ENCODE results near the gene DCLRE1B.

- no peak for TF ChIP-seq EP300 (IDR thresholded peaks at IDR 0.05; ENCODE audit: low read length)
- TF ChIP-seq, protein P1, sequence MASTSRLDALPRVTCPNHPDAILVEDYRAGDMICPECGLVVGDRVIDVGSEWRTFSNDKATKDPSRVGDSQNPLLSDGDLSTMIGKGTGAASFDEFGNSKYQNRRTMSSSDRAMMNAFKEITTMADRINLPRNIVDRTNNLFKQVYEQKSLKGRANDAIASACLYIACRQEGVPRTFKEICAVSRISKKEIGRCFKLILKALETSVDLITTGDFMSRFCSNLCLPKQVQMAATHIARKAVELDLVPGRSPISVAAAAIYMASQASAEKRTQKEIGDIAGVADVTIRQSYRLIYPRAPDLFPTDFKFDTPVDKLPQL (IDR thresholded peaks at IDR 0.05; ENCODE audit: extremely low read depth, insufficient read length) = no peak
- no peak for TF ChIP-seq BHLHE40 (IDR thresholded peaks at IDR 0.05; ENCODE audit: low read length)
- no peak for TF ChIP-seq SREBF2 (CRISPR knock-in tag; IDR thresholded peaks at IDR 0.05)
- TF ChIP-seq STAT6 (CRISPR knock-in tag; IDR thresholded peaks at IDR 0.05) = no peak
- no peak for TF ChIP-seq CHD2 (IDR thresholded peaks at IDR 0.05; ENCODE audit: low read depth, low read length)
- no peak for TF ChIP-seq ZNF512 (tag; IDR thresholded peaks at IDR 0.05)
- TF ChIP-seq MLLT1 (IDR thresholded peaks at IDR 0.05) = no peak
- no peak for TF ChIP-seq ZNF263 (CRISPR knock-in tag; IDR thresholded peaks at IDR 0.05; ENCODE audit: borderline replicate concordance)
These were observed 13.4 kb upstream of the DCLRE1B start for GRCh38 chr1:113891631-113892220.

All from K562 (cell line).